ENCODE measurements around the gene FFAR3.

FFAR3 gene

GRCh38 chr19:35331551-35332214 is 26.6 kb upstream of the FFAR3 start:
- no peak for DNase-seq

GRCh38 chr19:35332817-35333216 is 25.4 kb upstream of the FFAR3 start:
- DNase-seq: no peak

- DNase-seq: no peak
Measured at GRCh38 chr19:35334144-35334753, 24.0 kb upstream of the FFAR3 start.

GRCh38 chr19:35336166-35336955 is 21.9 kb upstream of the FFAR3 start:
- DNase-seq: no peak

- DNase-seq: no peak
Measured at GRCh38 chr19:35337097-35337983, 20.9 kb upstream of the FFAR3 start.

- no peak for DNase-seq
Measured at GRCh38 chr19:35337984-35338296, 20.3 kb upstream of the FFAR3 start.

- DNase-seq: no peak
Measured at GRCh38 chr19:35340431-35340830, 17.8 kb upstream of the FFAR3 start.

- no peak for DNase-seq
Measured at GRCh38 chr19:35341006-35341405, 17.3 kb upstream of the FFAR3 start.

- DNase-seq: no peak
Measured at GRCh38 chr19:35341565-35342225, 16.6 kb upstream of the FFAR3 start.

GRCh38 chr19:35342430-35342829 is 15.8 kb upstream of the FFAR3 start:
- no peak for DNase-seq

GRCh38 chr19:35344511-35345031 is 13.7 kb upstream of the FFAR3 start:
- DNase-seq: no peak

GRCh38 chr19:35345671-35346111 is 12.6 kb upstream of the FFAR3 start:
- DNase-seq: no peak

- no peak for DNase-seq
Measured at GRCh38 chr19:35346193-35347052, 11.8 kb upstream of the FFAR3 start.

GRCh38 chr19:35347171-35347929 is 10.9 kb upstream of the FFAR3 start, which contains the start of gene FFAR1:
Gene FFAR1 (plus strand): TSS chr19:35347902. CDS start chr19:35351552, 3,650 bp downstream.
- DNase-seq: no peak

GRCh38 chr19:35347930-35348298 is 10.3 kb upstream of the FFAR3 start:
- no peak for DNase-seq

- DNase-seq: no peak
Measured at GRCh38 chr19:35348911-35349611, 9.2 kb upstream of the FFAR3 start.

- DNase-seq: no peak
Measured at GRCh38 chr19:35349614-35350521, 8.4 kb upstream of the FFAR3 start.

- DNase-seq: no peak
Measured at GRCh38 chr19:35350591-35350990, 7.7 kb upstream of the FFAR3 start.

All from cerebellar nuclear complex (tissue), 1 donor.